ENCODE results near the gene C3. TPM values are rescaled to one million over a fixed set of nuclear protein-coding genes. Genes with fewer than 3 reads are reported as not detected.
A peak's percentile ranks its signal among the peaks of the same experiment; 100 is the strongest.

Gene C3
- total RNA-seq, 1 donor: 14.1 TPM

GRCh38 chr19:6721138-6721474, 656 bp upstream of the C3 start:
- H3K79me2 ChIP-seq (ENCODE audit: insufficient read depth, low read length): no peaks in the 10 kb centered on the region
- H2AFZ ChIP-seq (ENCODE audit: low read length): no peak overlapping the region
- no peaks in the 10 kb centered on the region for H4K20me1 ChIP-seq (ENCODE audit: insufficient read depth, low read length)
- H3K27me3 ChIP-seq (ENCODE audit: insufficient read depth, low read length): peaks cover 7% of the 10 kb centered on the region
- DNase-seq (ENCODE audit: insufficient read length, low spot score, missing footprints): peak; percentile 32
- TF ChIP-seq, protein P1, sequence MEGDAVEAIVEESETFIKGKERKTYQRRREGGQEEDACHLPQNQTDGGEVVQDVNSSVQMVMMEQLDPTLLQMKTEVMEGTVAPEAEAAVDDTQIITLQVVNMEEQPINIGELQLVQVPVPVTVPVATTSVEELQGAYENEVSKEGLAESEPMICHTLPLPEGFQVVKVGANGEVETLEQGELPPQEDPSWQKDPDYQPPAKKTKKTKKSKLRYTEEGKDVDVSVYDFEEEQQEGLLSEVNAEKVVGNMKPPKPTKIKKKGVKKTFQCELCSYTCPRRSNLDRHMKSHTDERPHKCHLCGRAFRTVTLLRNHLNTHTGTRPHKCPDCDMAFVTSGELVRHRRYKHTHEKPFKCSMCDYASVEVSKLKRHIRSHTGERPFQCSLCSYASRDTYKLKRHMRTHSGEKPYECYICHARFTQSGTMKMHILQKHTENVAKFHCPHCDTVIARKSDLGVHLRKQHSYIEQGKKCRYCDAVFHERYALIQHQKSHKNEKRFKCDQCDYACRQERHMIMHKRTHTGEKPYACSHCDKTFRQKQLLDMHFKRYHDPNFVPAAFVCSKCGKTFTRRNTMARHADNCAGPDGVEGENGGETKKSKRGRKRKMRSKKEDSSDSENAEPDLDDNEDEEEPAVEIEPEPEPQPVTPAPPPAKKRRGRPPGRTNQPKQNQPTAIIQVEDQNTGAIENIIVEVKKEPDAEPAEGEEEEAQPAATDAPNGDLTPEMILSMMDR (IDR thresholded peaks at IDR 0.05; ENCODE audit: extremely low read depth, low read depth, low read length): no peak
- H3K4me3 ChIP-seq (ENCODE audit: insufficient read depth, low read length): no peak overlapping the region
- no peaks in the 10 kb centered on the region for H3K9me3 ChIP-seq (ENCODE audit: low read depth, low read length)
- no peaks in the 10 kb centered on the region for H3K36me3 ChIP-seq (ENCODE audit: insufficient read depth, low read length)
- H3K4me2 ChIP-seq (ENCODE audit: insufficient read depth, low read length): no peak overlapping the region
- H3K27ac ChIP-seq (ENCODE audit: low read depth, low read length): no peak overlapping the region
- H3K4me1 ChIP-seq (ENCODE audit: insufficient read depth, low read length): peaks cover 12% of the 10 kb centered on the region

GRCh38 chr19:6719992-6720368, 470 bp downstream of the C3 start:
- TF ChIP-seq, protein P1 (IDR thresholded peaks at IDR 0.05; ENCODE audit: extremely low read depth, low read depth, low read length): no peak
- Histone ChIP-seq H3K4me1 (ENCODE audit: insufficient read depth, low read length) (peaks cover 12% of the 10 kb centered on the region), H3K36me3 (ENCODE audit: insufficient read depth, low read length) (no peaks in the 10 kb centered on the region), H3K79me2 (ENCODE audit: insufficient read depth, low read length) (no peaks in the 10 kb centered on the region), H3K4me3 (ENCODE audit: insufficient read depth, low read length) (no peak overlapping the region), H3K27ac (ENCODE audit: low read depth, low read length) (no peak overlapping the region), H4K20me1 (ENCODE audit: insufficient read depth, low read length) (no peaks in the 10 kb centered on the region), H3K4me2 (ENCODE audit: insufficient read depth, low read length) (no peak overlapping the region), H3K27me3 (ENCODE audit: insufficient read depth, low read length) (peaks cover 7% of the 10 kb centered on the region), H2AFZ (ENCODE audit: low read length) (no peak overlapping the region), H3K9me3 (ENCODE audit: low read depth, low read length) (no peaks in the 10 kb centered on the region)
- peak; percentile 76 for DNase-seq (ENCODE audit: insufficient read length, low spot score, missing footprints)

GRCh38 chr19:6719540-6719861, 949 bp downstream of the C3 start:
- Histone ChIP-seq H3K4me2 (ENCODE audit: insufficient read depth, low read length) (no peak overlapping the region), H3K9me3 (ENCODE audit: low read depth, low read length) (no peaks in the 10 kb centered on the region), H4K20me1 (ENCODE audit: insufficient read depth, low read length) (no peaks in the 10 kb centered on the region), H3K4me3 (ENCODE audit: insufficient read depth, low read length) (no peak overlapping the region), H3K36me3 (ENCODE audit: insufficient read depth, low read length) (no peaks in the 10 kb centered on the region), H3K27me3 (ENCODE audit: insufficient read depth, low read length) (peaks cover 7% of the 10 kb centered on the region), H3K79me2 (ENCODE audit: insufficient read depth, low read length) (no peaks in the 10 kb centered on the region), H3K4me1 (ENCODE audit: insufficient read depth, low read length) (peaks cover 12% of the 10 kb centered on the region), H3K27ac (ENCODE audit: low read depth, low read length) (no peak overlapping the region), H2AFZ (ENCODE audit: low read length) (no peak overlapping the region)
- TF ChIP-seq, protein P1 (IDR thresholded peaks at IDR 0.05; ENCODE audit: extremely low read depth, low read depth, low read length): no peak
- DNase-seq (ENCODE audit: insufficient read length, low spot score, missing footprints): peak; percentile 39

GRCh38 chr19:6718741-6719539, 1.5 kb downstream of the C3 start:
- Histone ChIP-seq H3K27ac (ENCODE audit: low read depth, low read length) (no peak overlapping the region), H3K27me3 (ENCODE audit: insufficient read depth, low read length) (peaks cover 7% of the 10 kb centered on the region), H2AFZ (ENCODE audit: low read length) (no peak overlapping the region), H3K79me2 (ENCODE audit: insufficient read depth, low read length) (no peaks in the 10 kb centered on the region), H3K4me1 (ENCODE audit: insufficient read depth, low read length) (peaks cover 12% of the 10 kb centered on the region), H4K20me1 (ENCODE audit: insufficient read depth, low read length) (no peaks in the 10 kb centered on the region), H3K36me3 (ENCODE audit: insufficient read depth, low read length) (no peaks in the 10 kb centered on the region), H3K4me2 (ENCODE audit: insufficient read depth, low read length) (no peak overlapping the region), H3K9me3 (ENCODE audit: low read depth, low read length) (no peaks in the 10 kb centered on the region), H3K4me3 (ENCODE audit: insufficient read depth, low read length) (no peak overlapping the region)
- TF ChIP-seq, protein P1 (IDR thresholded peaks at IDR 0.05; ENCODE audit: extremely low read depth, low read depth, low read length): no peak
- DNase-seq (ENCODE audit: insufficient read length, low spot score, missing footprints): peak; percentile 95
